Suprapubic skin (tissue), 4 donors: ENCODE measurements around the gene OSBPL7. TPM values are rescaled to one million over a fixed set of nuclear protein-coding genes. Genes with fewer than 3 reads are reported as not detected.

Experiments
- DNase-seq, 2 donors: peaks; one replicate each; pipeline ENCODE4 v3.0.0-alpha.2; 2019; ENCODE audit warnings: low spot score in 2 of 2
- H3K27ac ChIP-seq: fragments of 200-600 bp; sonication (generic); one replicate; pipeline ENCODE4 v1.5.1; 2019
- H3K27me3 ChIP-seq: fragments of 200-600 bp; sonication (generic); one replicate; pipeline ENCODE4 v1.5.1; 2019
- H3K36me3 ChIP-seq: fragments of 200-600 bp; sonication (generic); one replicate; pipeline ENCODE4 v1.5.1; 2019
- H3K4me1 ChIP-seq: fragments of 200-600 bp; sonication (generic); one replicate; pipeline ENCODE4 v1.5.1; 2019
- H3K4me3 ChIP-seq: fragments of 200-600 bp; sonication (generic); one replicate; pipeline ENCODE4 v1.5.1; 2019; ENCODE audit warnings: mild to moderate bottlenecking
- H3K9me3 ChIP-seq: fragments of 200-600 bp; sonication (generic); one replicate; pipeline ENCODE4 v1.5.1; 2019
- CTCF ChIP-seq, 2 donors: fragments of 200-600 bp in 1 of 2; fragments of 450-650 bp in 1 of 2; sonication (generic) in 1 of 2; IDR thresholded peaks; one replicate each; pipeline ENCODE4 v1.5.1; 2016 to 2019; ENCODE audit warnings: antibody characterized with exemption in 2 of 2, mild to moderate bottlenecking in 1 of 2, moderate library complexity in 1 of 2
- EP300 ChIP-seq: sonication (generic); formaldehyde crosslinking; IDR thresholded peaks from one replicate; pipeline ENCODE4 v1.6.1; 2017; ENCODE audit warnings: antibody characterized with exemption
- POLR2A ChIP-seq, 2 donors: fragments of 450-650 bp; IDR thresholded peaks; one replicate each; pipeline ENCODE4 v1.6.1; 2017; ENCODE audit warnings: antibody characterized with exemption in 2 of 2, mild to moderate bottlenecking in 2 of 2, moderate library complexity in 2 of 2
- POLR2AphosphoS5 ChIP-seq, 3 donors: sonication (generic); formaldehyde crosslinking; IDR thresholded peaks; one replicate each; pipeline ENCODE4 v1.6.1; 2017; ENCODE audit warnings: antibody characterized with exemption in 3 of 3
- WGBS: methylation state at CpG from one replicate; pipeline ENCODE4 v1.1.5; 2018; 5-methylcytosine and 5-hydroxymethylcytosine counted together
- total RNA-seq, 4 donors: library from RNA; depleted of rRNA; stranded (reverse); fragments of >200 nt; gene quantifications; one replicate each; pipeline ENCODE4 v1.1.0, GENCODE V29; 2016

OSBPL7 gene
- total RNA-seq, 4 donors from 2014 or later: 1.3 to 2.0 (median 1.6) TPM

DNA sequence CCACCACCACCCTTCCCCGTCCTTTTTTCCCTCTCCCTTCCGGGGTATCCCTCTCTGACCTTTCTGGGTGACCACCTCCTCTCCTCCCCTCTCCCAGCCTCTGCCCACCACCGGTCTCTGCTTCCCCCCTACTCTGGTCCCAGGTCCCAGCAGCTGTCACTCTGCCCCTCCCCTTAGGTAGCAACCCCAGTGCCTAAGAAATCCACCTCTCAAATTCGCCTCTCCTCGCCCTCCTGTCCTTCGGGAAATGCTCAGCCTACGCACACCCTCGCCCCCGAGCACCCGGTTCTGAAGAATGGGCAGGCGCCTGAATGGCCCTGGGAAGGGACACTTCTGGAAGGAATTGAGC, 30.1 kb upstream of the OSBPL7 start:
- Histone ChIP-seq H3K27me3 (peaks cover 94% of the 10 kb centered on the region), H3K9me3 (no peaks in the 10 kb centered on the region), H3K27ac (no peak overlapping the region), H3K36me3 (no peaks in the 10 kb centered on the region), H3K4me3 (no peak overlapping the region), H3K4me1 (peaks cover 33% of the 10 kb centered on the region)
- WGBS: 37% methylated on average over 11 of the region's 11 CpGs
- no peak for TF ChIP-seq POLR2AphosphoS5 (IDR thresholded peaks at IDR 0.05)
- no peak for TF ChIP-seq CTCF (IDR thresholded peaks at IDR 0.05)
- TF ChIP-seq POLR2A (IDR thresholded peaks at IDR 0.05): no peak
- no peak for TF ChIP-seq EP300
- no peak for DNase-seq

DNA sequence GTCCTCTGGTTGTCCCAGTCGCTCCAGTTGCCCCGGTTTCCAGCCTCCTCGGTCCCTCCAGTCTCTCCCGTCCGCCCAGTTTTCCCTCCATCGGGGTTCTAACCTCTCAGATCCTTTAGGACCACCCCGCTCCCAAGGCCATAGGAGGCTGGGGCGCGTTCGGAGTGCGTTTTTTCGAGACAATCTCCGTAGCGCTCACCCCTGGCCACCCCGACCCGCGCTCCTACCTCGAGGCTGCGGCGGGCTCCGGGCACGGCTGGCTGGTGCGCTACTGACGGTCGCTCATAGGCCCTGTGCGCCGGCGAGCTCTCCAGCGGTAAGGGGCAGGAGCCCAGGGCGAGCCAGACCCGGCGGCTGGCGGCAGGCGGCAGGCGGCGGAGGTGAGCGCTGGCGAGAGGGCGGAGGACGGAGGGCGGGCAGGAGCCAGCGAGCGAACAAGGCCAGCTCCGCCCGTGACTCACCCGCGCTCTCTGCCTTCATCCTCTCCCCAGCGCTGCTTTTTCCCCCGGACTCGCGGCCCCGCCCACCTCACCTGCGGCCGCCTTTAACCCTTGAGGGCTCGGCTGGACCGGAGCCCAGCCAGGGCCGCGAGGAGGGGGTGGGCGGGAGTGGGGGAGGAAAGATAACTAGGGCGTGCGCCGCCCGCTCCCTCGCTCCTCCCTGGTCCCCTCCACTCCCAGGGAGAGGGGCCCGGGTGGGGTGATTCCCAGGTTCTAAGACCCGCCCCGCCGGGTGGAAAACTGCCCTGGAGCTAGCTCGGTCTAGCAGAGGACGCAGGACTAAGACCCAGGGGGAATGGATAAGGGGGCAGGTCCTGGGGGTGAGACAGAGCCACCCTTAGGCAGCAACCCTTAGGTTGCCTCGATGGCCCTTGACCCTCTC, 29.3 kb upstream of the OSBPL7 start, which contains the start of gene SP6:
TSS of gene SP6 (minus strand) at position 472 of the 882 bp plus-strand sequence. CDS start 2,734 bp downstream, outside the sequence.
- TF ChIP-seq POLR2AphosphoS5 (IDR thresholded peaks at IDR 0.05) (no peak), CTCF (IDR thresholded peaks at IDR 0.05) (peak in 1 of 2 donors; percentile 15), POLR2A (IDR thresholded peaks at IDR 0.05) (no peak), EP300 (no peak)
- Histone ChIP-seq H3K36me3 (no peaks in the 10 kb centered on the region), H3K9me3 (no peaks in the 10 kb centered on the region), H3K4me1 (peaks cover 37% of the 10 kb centered on the region), H3K27me3 (peaks cover 93% of the 10 kb centered on the region), H3K4me3 (peak within 1 kb of the TSS; percentile 51), H3K27ac (peak within 1 kb of the TSS; percentile 47)
- WGBS: 6% methylated on average over 24 of the region's 71 CpGs
- no peak for DNase-seq

DNA sequence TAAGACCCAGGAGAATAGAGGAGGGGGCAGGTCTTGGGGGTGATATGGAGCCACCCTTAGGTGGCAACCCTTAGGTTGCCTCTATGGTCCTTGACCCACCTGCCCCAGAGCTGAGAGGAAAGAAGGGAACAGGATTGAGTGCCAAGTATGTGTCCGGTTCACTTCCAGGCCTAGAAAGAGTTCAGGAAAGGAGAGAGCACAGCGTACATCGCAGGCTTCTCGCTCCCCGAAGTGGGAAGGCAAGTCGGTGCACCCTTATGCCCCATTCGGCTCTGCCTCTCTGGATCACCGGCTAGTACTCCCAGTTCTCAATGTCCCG, 28.7 kb upstream of the OSBPL7 start:
- Histone ChIP-seq H3K4me3 (peak overlapping the region; percentile 51), H3K4me1 (peaks cover 37% of the 10 kb centered on the region)

GRCh38 chr17:47848198-47848513, 26.6 kb upstream of the OSBPL7 start:
- Histone ChIP-seq H3K27ac (no peak overlapping the region), H3K27me3 (peaks cover 76% of the 10 kb centered on the region), H3K4me3 (no peak overlapping the region), H3K4me1 (peaks cover 50% of the 10 kb centered on the region), H3K36me3 (no peaks in the 10 kb centered on the region), H3K9me3 (no peaks in the 10 kb centered on the region)
- DNase-seq: no peak
- no peak for TF ChIP-seq CTCF (IDR thresholded peaks at IDR 0.05)
- no peak for TF ChIP-seq POLR2A (IDR thresholded peaks at IDR 0.05)
- no peak for TF ChIP-seq POLR2AphosphoS5 (IDR thresholded peaks at IDR 0.05)
- no peak for TF ChIP-seq EP300
- 51% methylated on average over 21 of the region's 23 CpGs for WGBS

More for the DNA sequence above, 28.7 kb upstream of the OSBPL7 start:
- peak overlapping the region; percentile 47 for H3K27ac ChIP-seq
- no peak for DNase-seq
- H3K27me3 ChIP-seq: peaks cover 89% of the 10 kb centered on the region
- no peak for TF ChIP-seq POLR2A (IDR thresholded peaks at IDR 0.05)
- no peak for TF ChIP-seq CTCF (IDR thresholded peaks at IDR 0.05)
- no peak for TF ChIP-seq EP300
- TF ChIP-seq POLR2AphosphoS5 (IDR thresholded peaks at IDR 0.05): no peak
- no peaks in the 10 kb centered on the region for H3K36me3 ChIP-seq
- WGBS: 22% methylated on average over 9 of the region's 9 CpGs
- H3K9me3 ChIP-seq: no peaks in the 10 kb centered on the region

DNA sequence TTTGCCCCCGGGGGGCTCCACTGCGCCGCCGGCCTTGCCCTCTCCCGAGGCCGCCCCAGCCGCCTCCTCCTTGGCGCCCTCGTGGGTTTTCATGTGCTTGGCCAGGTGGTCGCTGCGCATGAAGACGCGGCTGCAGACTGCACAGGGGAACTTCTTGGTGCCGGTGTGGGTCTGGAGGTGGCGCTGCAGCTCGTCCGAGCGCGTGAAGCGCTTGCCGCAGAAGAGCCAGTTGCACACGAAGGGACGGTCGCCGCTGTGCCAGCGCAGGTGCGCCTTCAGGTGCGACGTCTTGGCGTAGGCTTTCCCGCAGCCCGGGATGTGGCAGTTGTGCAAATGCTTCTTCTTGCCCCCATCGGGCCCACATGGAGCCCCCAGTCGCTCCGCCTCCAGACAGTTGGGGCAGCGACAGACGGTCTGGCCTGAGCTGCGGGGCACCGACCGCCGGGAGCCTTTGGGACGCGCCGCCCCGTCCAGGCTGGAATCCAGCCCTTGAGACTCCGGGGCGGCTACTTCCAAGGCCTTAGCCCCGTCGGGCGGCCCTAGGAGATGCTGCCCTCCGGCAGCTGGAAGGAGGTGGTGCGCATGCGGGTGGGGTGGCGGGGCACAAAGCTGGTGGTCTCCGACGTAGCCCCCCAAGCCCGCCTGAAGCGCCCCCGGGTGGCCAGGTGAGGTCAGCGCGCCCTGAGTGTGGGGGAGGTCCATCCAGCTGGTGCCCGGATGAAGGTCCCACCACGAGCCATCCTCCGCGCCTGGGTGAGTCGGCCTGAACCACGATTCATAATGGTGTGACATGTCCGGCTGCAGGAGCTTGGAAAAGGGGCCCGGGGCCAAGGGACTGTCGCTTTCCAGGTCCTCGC, 26.0 kb upstream of the OSBPL7 start:
- TF ChIP-seq POLR2AphosphoS5 (IDR thresholded peaks at IDR 0.05) (no peak), CTCF (IDR thresholded peaks at IDR 0.05) (peak in 1 of 2 donors; percentile 31)
- WGBS: 42% methylated on average over 20 of the region's 71 CpGs
- Histone ChIP-seq H3K27ac (no peak overlapping the region), H3K4me3 (peak overlapping the region; percentile 4), H3K36me3 (no peaks in the 10 kb centered on the region), H3K9me3 (no peaks in the 10 kb centered on the region), H3K4me1 (peaks cover 54% of the 10 kb centered on the region), H3K27me3 (peaks cover 70% of the 10 kb centered on the region)
- DNase-seq: no peak
